ENCODE data around the gene DDX28.

DNA sequence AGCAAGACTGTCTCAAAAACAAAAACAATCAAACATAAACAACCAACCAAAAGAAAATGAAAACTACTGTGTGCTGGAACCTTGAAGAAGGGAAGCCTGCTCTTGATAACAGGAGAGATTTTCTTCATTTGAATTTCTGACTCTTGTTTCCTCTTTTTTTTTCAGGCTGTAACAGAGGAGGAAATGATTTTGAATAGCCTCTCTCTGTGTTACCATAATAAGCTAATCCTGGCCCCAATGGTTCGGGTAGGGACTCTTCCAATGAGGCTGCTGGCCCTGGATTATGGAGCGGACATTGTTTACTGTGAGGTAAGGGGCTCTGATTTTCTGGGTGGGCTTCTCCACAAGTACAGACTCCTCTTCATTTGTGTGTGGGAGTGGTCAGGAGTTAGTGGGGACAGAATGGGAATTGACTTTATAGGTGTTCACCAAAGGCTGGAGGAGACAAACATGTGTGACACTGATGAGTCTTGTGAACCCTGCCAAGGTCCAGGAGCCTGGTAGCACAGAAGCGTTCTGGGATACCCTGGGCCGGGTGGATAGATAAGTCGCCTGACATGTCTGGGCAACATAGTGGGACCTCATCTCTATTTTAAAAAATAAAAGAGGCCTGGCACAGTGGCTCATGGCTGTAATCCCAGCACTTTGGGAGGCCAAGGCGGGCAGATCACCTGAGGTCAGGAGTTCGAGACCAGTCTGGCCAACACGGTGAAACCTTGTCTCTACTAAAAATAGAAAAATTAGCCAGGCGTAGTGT lies 15.0 kb upstream of the DDX28 start:
- no peak for TF ChIP-seq EP300 (IDR thresholded peaks at IDR 0.05)
- TF ChIP-seq, protein P1, sequence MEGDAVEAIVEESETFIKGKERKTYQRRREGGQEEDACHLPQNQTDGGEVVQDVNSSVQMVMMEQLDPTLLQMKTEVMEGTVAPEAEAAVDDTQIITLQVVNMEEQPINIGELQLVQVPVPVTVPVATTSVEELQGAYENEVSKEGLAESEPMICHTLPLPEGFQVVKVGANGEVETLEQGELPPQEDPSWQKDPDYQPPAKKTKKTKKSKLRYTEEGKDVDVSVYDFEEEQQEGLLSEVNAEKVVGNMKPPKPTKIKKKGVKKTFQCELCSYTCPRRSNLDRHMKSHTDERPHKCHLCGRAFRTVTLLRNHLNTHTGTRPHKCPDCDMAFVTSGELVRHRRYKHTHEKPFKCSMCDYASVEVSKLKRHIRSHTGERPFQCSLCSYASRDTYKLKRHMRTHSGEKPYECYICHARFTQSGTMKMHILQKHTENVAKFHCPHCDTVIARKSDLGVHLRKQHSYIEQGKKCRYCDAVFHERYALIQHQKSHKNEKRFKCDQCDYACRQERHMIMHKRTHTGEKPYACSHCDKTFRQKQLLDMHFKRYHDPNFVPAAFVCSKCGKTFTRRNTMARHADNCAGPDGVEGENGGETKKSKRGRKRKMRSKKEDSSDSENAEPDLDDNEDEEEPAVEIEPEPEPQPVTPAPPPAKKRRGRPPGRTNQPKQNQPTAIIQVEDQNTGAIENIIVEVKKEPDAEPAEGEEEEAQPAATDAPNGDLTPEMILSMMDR (IDR thresholded peaks at IDR 0.05): no peak
- no peak for TF ChIP-seq POLR2A (IDR thresholded peaks at IDR 0.05; ENCODE audit: low read depth)

All from esophagus muscularis mucosa (tissue), 4 donors.